Astrocyte of the hippocampus (primary cell): Measurements from ENCODE around the gene TTLL1.

Experiments used
- DNase-seq: peaks from one replicate; pipeline ENCODE4 v3.0.0; 2011; ENCODE audit warnings: low read depth, low spot score

TTLL1 gene

DNA sequence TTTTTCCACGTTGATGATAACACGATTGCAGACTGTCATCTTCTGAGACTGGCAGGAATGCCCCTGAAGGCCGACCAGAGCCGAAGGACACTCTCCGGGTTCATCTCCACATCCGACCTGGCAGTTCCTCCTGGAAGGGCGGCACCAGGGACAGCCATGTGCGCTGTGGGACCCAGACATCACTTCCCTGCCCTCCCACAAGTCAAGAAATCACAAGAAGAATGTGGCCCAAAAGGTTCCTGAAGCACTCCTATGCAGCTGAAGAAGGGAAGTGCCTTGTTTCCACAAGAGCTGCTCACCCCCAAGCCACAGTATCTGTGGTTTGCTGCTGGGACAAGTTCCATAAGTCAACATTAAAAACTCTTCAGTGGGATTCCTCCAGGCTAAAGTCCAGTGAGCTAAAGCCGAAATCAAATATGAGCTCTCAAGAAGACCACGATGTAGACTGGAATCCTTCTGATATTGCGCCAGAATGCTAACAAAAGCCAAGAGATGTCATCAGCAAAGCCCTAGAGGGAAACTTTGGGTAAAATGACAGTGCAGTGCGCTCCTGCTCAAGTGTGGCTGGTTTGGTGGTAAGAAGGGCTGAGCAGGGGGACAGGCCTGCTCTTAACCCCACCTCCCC, 95.4 kb downstream of the TTLL1 start:
- peak; percentile 52 for DNase-seq

DNA sequence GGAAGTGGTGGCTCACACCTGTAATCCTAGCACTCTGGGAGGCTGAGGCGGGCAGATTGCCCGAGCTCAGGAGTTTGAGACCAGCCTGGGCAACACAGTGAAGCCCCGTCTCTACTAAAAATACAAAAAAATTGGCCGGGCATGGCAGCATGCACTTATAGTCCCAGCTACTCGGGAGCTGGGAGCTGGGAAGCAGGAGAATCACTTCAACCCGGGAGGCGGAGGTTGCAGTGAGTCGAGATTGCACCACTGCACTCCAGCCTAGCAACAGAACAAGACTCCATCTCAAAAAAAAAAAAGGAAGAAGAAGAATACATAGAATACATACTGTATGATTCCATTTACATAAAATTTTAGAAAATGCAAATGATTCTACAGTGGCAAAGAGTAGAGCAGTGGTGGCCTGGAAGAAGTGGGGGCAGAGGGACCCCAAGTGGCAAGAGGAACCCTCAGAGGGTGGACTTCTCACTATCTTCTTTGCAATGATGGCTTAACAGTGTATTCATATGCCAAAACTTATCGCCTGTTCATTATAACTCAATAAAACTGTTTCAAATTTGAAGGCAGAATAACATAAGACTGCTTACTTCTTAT, 96.2 kb downstream of the TTLL1 start:
- no peak for DNase-seq

DNA sequence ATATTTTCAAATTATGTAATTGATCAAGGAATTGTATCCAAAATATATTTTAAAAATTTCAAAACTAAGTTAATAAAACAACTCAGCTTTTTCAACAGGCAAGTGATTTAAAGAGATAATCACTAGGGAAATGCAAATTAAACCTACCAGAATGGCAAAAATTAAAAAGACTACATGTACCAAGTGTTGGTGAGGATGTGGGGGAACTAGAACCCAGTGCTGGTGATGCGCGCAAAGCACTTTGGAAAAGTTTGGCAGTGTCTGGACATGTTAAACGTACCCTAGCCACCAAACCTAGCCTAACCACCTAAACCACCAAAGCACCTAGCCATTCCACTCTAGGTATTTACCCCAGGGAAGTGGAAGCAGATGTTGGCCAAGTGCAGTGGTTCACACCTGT, 97.1 kb downstream of the TTLL1 start:
- no peak for DNase-seq

DNA sequence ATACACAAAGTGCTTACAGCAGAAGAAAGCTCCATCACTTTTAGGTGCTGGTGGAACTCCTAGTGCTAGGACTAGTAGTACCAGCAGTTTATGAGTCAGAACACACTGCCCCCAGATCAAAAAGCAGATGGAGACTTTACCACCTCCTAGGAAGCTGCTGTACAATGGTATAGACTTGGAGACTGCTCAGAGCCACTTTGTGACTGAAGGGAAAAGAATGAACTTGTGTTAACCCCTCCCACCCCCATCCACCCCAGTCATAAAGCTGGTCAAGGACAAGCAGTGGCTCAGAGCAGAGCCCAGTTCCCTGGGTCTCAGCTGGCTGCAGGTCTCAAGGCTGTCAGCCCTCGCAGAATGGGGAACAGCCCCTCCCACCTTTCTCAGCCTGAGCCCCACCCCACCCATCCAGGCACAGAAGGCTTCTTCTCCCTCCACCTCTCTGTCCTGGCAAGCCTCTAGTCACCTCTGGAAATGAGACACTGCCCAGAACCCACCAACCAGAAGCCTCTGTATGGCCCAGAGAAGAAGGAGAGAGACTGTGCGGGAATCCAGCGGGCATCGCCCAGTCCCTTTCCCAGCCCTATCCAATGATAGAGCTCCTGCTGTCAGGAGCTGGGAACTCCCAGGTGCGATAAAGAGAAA, 98.1 kb downstream of the TTLL1 start:
- peak; percentile 71 for DNase-seq

DNA sequence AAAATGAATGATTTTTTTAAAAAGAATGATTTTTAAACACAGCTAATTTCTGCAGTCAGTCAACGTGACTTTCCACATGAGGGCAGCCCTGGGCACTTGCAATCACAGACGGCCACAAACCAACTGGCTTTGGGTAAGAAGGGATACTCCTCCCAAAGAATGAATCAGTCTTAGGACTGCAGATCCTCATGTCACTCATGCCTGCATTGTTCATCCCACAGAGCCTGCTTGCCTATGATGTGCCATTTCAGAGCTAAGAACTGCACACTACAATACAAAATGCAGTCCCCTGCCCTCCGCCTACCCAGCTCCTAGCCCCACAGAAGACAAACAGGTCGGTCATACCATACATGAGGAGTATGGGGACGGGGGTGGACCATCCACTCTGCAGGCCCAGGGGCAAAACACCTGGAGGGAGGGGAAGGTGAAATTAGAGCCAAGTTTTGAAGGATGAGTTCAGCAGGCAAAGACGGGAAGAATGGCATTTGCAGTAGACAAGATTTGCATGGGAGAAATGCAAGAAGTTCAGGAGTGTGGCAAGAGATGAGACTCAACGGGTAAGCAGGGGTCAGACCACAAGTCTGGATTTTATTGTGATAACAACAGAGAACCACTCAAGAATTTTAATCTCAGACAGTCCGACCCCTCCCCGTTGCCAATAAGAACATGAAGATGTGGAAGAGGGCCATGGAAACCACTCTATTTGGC, 98.9 kb downstream of the TTLL1 start:
- DNase-seq, result peak; percentile 87
